ENCODE data around the gene IQSEC1.

IQSEC1 gene

DNA sequence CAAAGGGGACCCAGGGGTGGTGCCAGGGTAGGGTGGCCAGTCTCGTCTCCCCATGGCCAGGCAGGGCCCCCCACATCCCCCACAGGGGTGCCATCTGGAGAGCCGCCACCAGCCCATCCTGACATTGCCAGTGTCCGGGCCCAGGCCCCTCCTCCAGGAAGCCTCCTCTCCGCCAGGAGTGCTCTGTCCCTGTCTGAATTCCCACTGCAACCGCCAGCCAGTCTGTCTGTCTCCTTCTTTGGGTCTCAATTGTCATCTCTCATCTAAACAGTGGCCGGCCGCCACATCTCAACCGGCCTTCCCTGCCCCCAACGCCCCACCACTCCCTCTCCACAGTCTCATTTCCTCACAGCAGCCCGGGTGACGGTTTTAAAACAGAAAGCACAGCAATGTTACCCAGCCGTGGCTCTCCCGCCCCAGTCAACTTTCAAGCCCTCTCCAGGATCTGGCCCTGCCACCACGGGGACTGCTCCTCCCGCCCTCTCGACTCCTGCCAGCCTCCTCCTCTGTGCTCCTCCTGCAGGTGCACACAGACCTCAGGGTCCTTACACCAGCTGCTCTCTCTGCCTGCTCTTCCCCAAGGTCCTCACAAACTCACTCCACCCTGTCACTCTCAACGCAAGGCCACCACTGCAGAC lies 57.0 kb downstream of the IQSEC1 start:
- no peak overlapping the region for H3K27ac ChIP-seq (ENCODE audit: low read length, poor library complexity, severe bottlenecking)
- H3K79me1 ChIP-seq (replicated peaks; ENCODE audit: low read length, poor library complexity, severe bottlenecking) = peaks cover 24% of the 10 kb centered on the region
- no peaks in the 10 kb centered on the region for H3K9me3 ChIP-seq (ENCODE audit: control insufficient read depth, low read length)
- peak overlapping the region; percentile 66 for H4K8ac ChIP-seq (ENCODE audit: low read length)
- DNase-seq = peak; percentile 44
- H2BK12ac ChIP-seq (ENCODE audit: low read length in 2 of 2) = peak overlapping the region in 1 of 2 experiments; percentile 51
- WGBS = 40% methylated on average over 17 of the region's 17 CpGs
- H2AK5ac ChIP-seq (ENCODE audit: low read length, severe bottlenecking) = no peak overlapping the region
- no peak overlapping the region for H2BK5ac ChIP-seq (ENCODE audit: low read depth, low read length, poor library complexity, severe bottlenecking)
- H3K4me3 ChIP-seq (ENCODE audit: insufficient read depth in 1 of 2, low read depth in 1 of 2, low read length in 2 of 2) = no peak overlapping the region
- peak overlapping the region; percentile 90 for H2BK15ac ChIP-seq (ENCODE audit: low read depth, poor library complexity, severe bottlenecking)
- peak overlapping the region; percentile 62 for H2AFZ ChIP-seq (ENCODE audit: low read depth, low read length)
- peak overlapping the region; percentile 64 for H2BK120ac ChIP-seq (ENCODE audit: low read depth, low read length)
- peak overlapping the region; percentile 44 for H4K91ac ChIP-seq (ENCODE audit: low read length)
- peak overlapping the region; percentile 34 to 64 for H3K4ac ChIP-seq (ENCODE audit: low read depth in 1 of 2, low read length in 2 of 2)
- H3K36me3 ChIP-seq (ENCODE audit: control insufficient read depth in 1 of 2, insufficient read depth in 2 of 2, low read depth in 1 of 2, low read length in 2 of 2) = peaks cover 0 to 6% of the 10 kb centered on the region in 2 experiments
- no peak overlapping the region for H3K9ac ChIP-seq (ENCODE audit: low read length)
- H3K4me2 ChIP-seq (ENCODE audit: low read length, poor library complexity, severe bottlenecking) = no peak overlapping the region
- peak overlapping the region in 1 of 2 experiments; percentile 68 for H3K14ac ChIP-seq (ENCODE audit: low read length in 2 of 2)
- peaks cover 0 to 7% of the 10 kb centered on the region in 2 experiments for H3K27me3 ChIP-seq (ENCODE audit: control insufficient read depth in 1 of 2, insufficient read depth in 1 of 2, low read length in 2 of 2)
- H3K18ac ChIP-seq (ENCODE audit: low read depth in 1 of 2, low read length in 2 of 2) = peak overlapping the region; percentile 59 to 64
- H3K4me1 ChIP-seq (ENCODE audit: control insufficient read depth, insufficient read depth, low read depth, low read length) = peaks cover 60% of the 10 kb centered on the region
- no peak overlapping the region for H3K23ac ChIP-seq (ENCODE audit: low read length in 2 of 2)

DNA sequence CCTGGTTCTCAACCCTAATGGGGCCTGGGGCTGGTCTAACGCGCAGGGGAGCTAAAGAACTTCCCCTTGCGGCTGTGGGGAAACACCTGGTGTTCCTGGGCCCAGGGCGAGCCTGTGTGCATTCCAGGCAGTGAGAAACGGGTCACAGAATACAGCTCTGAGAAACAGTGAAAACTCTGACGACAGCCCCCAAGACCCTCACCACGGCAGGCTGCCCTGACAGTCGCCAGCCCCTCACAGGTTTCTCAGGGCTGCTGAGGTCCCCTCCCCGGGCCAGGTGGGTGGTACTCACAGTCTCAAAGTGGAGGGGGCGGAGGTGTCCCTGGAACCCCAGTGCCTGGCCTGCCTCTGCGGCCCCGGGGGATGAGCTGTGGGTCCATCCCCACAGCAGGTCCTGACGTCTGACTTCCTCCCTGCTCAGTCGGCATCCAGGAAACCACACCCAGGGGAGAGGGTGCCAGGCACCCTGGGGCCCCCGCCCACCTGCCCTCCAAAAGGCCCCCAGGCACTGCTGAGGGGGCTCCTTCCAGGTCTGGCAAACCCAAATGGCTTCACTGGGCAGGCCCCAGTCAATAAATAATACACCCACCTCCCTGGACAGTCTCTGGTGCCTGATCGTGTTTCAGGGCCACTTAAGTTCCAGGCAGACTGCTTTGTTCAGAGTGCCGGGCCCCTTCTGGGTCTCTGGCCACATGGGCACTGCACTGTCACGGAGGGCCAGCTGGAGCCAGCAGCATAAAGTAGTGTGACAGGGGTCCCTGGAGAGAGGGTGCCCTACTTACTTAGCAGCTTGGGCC lies 57.7 kb downstream of the IQSEC1 start:
- no peak for DNase-seq

DNA sequence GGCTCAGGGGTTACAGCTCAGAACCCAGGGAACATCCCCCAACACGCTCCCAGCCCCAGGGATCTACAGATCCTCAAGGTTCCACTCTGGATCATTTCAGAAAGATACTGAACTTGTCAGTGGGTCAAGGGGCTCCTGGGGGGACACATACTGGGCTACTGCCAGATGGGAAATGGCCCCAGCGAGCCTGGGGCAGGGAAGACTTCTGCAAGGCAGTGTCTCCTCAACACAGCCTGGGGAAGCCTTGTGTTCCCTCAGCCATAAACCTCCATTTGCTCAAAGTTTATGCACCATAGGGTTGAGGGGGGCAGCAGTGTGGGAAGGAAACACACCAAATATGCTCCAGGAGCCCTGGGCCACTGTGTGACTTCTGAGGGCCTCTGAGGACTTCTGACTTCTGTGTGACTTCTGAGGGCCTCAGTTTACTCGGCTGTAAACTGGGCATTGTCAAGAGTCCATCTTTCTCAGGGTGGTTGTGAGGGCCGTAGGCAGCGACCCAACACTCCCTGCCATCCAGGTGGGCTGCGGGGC lies 58.4 kb downstream of the IQSEC1 start:
- no peak overlapping the region for H2AFZ ChIP-seq (ENCODE audit: low read depth, low read length)
- peaks cover 53% of the 10 kb centered on the region for H3K4me1 ChIP-seq (ENCODE audit: control insufficient read depth, insufficient read depth, low read depth, low read length)
- 93% methylated on average over 5 of the region's 6 CpGs for WGBS
- H3K4me3 ChIP-seq (ENCODE audit: insufficient read depth in 1 of 2, low read depth in 1 of 2, low read length in 2 of 2) = no peak overlapping the region
- no peak for DNase-seq
- H2BK120ac ChIP-seq (ENCODE audit: low read depth, low read length) = no peak overlapping the region
- H3K18ac ChIP-seq (ENCODE audit: low read depth in 1 of 2, low read length in 2 of 2) = peak overlapping the region in 1 of 2 experiments; percentile 26
- no peak overlapping the region for H3K4ac ChIP-seq (ENCODE audit: low read depth in 1 of 2, low read length in 2 of 2)
- H3K27ac ChIP-seq (ENCODE audit: low read length, poor library complexity, severe bottlenecking) = no peak overlapping the region
- H3K79me1 ChIP-seq (replicated peaks; ENCODE audit: low read length, poor library complexity, severe bottlenecking) = peaks cover 25% of the 10 kb centered on the region
- peaks cover 0 to 6% of the 10 kb centered on the region in 2 experiments for H3K36me3 ChIP-seq (ENCODE audit: control insufficient read depth in 1 of 2, insufficient read depth in 2 of 2, low read depth in 1 of 2, low read length in 2 of 2)
- H2BK12ac ChIP-seq (ENCODE audit: low read length in 2 of 2) = no peak overlapping the region
- no peak overlapping the region for H3K14ac ChIP-seq (ENCODE audit: low read length in 2 of 2)
- H2BK15ac ChIP-seq (ENCODE audit: low read depth, poor library complexity, severe bottlenecking) = peak overlapping the region; percentile 8
- no peak overlapping the region for H3K4me2 ChIP-seq (ENCODE audit: low read length, poor library complexity, severe bottlenecking)
- H3K27me3 ChIP-seq (ENCODE audit: control insufficient read depth in 1 of 2, insufficient read depth in 1 of 2, low read length in 2 of 2) = peaks cover 0 to 16% of the 10 kb centered on the region in 2 experiments
- no peak overlapping the region for H4K91ac ChIP-seq (ENCODE audit: low read length)
- no peaks in the 10 kb centered on the region for H3K9me3 ChIP-seq (ENCODE audit: control insufficient read depth, low read length)
- H3K23ac ChIP-seq (ENCODE audit: low read length in 2 of 2) = no peak overlapping the region
- H2BK5ac ChIP-seq (ENCODE audit: low read depth, low read length, poor library complexity, severe bottlenecking) = no peak overlapping the region
- no peak overlapping the region for H2AK5ac ChIP-seq (ENCODE audit: low read length, severe bottlenecking)
- H3K9ac ChIP-seq (ENCODE audit: low read length) = no peak overlapping the region
- H4K8ac ChIP-seq (ENCODE audit: low read length) = no peak overlapping the region

More for the DNA sequence above, 57.7 kb downstream of the IQSEC1 start:
- Histone ChIP-seq H2AK5ac (ENCODE audit: low read length, severe bottlenecking) (no peak overlapping the region), H3K4me2 (ENCODE audit: low read length, poor library complexity, severe bottlenecking) (no peak overlapping the region), H3K14ac (ENCODE audit: low read length in 2 of 2) (no peak overlapping the region), H2BK120ac (ENCODE audit: low read depth, low read length) (peak overlapping the region; percentile 64), H4K91ac (ENCODE audit: low read length) (peak overlapping the region; percentile 44), H3K27ac (ENCODE audit: low read length, poor library complexity, severe bottlenecking) (no peak overlapping the region), H3K27me3 (ENCODE audit: control insufficient read depth in 1 of 2, insufficient read depth in 1 of 2, low read length in 2 of 2) (peaks cover 0 to 12% of the 10 kb centered on the region in 2 experiments), H2AFZ (ENCODE audit: low read depth, low read length) (no peak overlapping the region), H3K36me3 (ENCODE audit: control insufficient read depth in 1 of 2, insufficient read depth in 2 of 2, low read depth in 1 of 2, low read length in 2 of 2) (peaks cover 0 to 6% of the 10 kb centered on the region in 2 experiments), H3K79me1 (replicated peaks; ENCODE audit: low read length, poor library complexity, severe bottlenecking) (peaks cover 25% of the 10 kb centered on the region), H3K9ac (ENCODE audit: low read length) (no peak overlapping the region), H3K9me3 (ENCODE audit: control insufficient read depth, low read length) (no peaks in the 10 kb centered on the region), H4K8ac (ENCODE audit: low read length) (peak overlapping the region; percentile 31), H3K4me1 (ENCODE audit: control insufficient read depth, insufficient read depth, low read depth, low read length) (peaks cover 58% of the 10 kb centered on the region), H3K4ac (ENCODE audit: low read depth in 1 of 2, low read length in 2 of 2) (peak overlapping the region; percentile 34 to 64), H3K18ac (ENCODE audit: low read depth in 1 of 2, low read length in 2 of 2) (peak overlapping the region in 1 of 2 experiments; percentile 64), H2BK12ac (ENCODE audit: low read length in 2 of 2) (peak overlapping the region in 1 of 2 experiments; percentile 38), H3K23ac (ENCODE audit: low read length in 2 of 2) (no peak overlapping the region), H2BK15ac (ENCODE audit: low read depth, poor library complexity, severe bottlenecking) (peak overlapping the region; percentile 90), H3K4me3 (ENCODE audit: insufficient read depth in 1 of 2, low read depth in 1 of 2, low read length in 2 of 2) (no peak overlapping the region), H2BK5ac (ENCODE audit: low read depth, low read length, poor library complexity, severe bottlenecking) (no peak overlapping the region)
- WGBS = 71% methylated on average over 18 of the region's 18 CpGs

Data from mesenchymal stem cell (in vitro differentiated cells and primary cell).